Activated CD8-positive, alpha-beta T cell treated with anti-CD3 and anti-CD28 coated beads for 36 hours (primary cell): Measurements from ENCODE around the gene PPM1B. TPM values are rescaled to one million over a fixed set of nuclear protein-coding genes. Genes with fewer than 3 reads are reported as not detected.

ENCODE experiments used
- ATAC-seq: fragments of 200-7000 bp; cut with Tn5 transposase; one replicate; pipeline ENCODE4 v1.10.0; 2021; ENCODE audit warnings: mild to moderate bottlenecking, moderate library complexity
- CTCF ChIA-PET: fragments of 350-600 bp; sonication (Branson Sonifier 250); formaldehyde crosslinking; loops from one replicate; lab custom pipeline; 2021; ENCODE audit warnings: antibody characterized with exemption; lab: Charles Lee
- POLR2A ChIA-PET: fragments of 350-600 bp; sonication (Branson Sonifier 250); formaldehyde crosslinking; loops from one replicate; lab custom pipeline; 2021; ENCODE audit warnings: antibody characterized with exemption; lab: Charles Lee
- DNase-seq: peaks from one replicate; pipeline ENCODE4 v3.0.0-alpha.2; 2020
- H3K27ac Mint-ChIP-seq: one replicate; pipeline ENCODE4 v1.8.0; 2021; ENCODE audit warnings: mild to moderate bottlenecking, mixed read lengths
- H3K27me3 Mint-ChIP-seq: one replicate; pipeline ENCODE4 v1.8.0; 2021; ENCODE audit warnings: mixed read lengths
- H3K36me3 Mint-ChIP-seq: one replicate; pipeline ENCODE4 v1.8.0; 2021; ENCODE audit warnings: low read depth, mixed read lengths
- H3K4me1 Mint-ChIP-seq: one replicate; pipeline ENCODE4 v1.8.0; 2021; ENCODE audit warnings: low read depth, mixed read lengths
- H3K4me3 Mint-ChIP-seq: one replicate; pipeline ENCODE4 v1.8.0; 2021; ENCODE audit warnings: mild to moderate bottlenecking, moderate library complexity, mixed read lengths
- H3K9me3 Mint-ChIP-seq: one replicate; pipeline ENCODE4 v1.8.0; 2021; ENCODE audit warnings: mixed read lengths
- CTCF ChIP-seq: fragments of 200-600 bp; IDR thresholded peaks from one replicate; pipeline ENCODE4 v1.8.0; 2022; ENCODE audit warnings: antibody characterized with exemption, mild to moderate bottlenecking
- intact Hi-C: fragments of 100-400 bp; cut with micrococcal nuclease; formaldehyde crosslinking; loops from one replicate; pipeline ENCODE4 v1.10.0; 2022
- total RNA-seq, 2 experiments: library from RNA; stranded (reverse); gene quantifications; one replicate each; pipeline ENCODE4 v1.2.3, GENCODE V29; 2021

The PPM1B gene
- total RNA-seq, 2 experiments from 2014 or later: 37.1 to 40.7 TPM

DNA sequence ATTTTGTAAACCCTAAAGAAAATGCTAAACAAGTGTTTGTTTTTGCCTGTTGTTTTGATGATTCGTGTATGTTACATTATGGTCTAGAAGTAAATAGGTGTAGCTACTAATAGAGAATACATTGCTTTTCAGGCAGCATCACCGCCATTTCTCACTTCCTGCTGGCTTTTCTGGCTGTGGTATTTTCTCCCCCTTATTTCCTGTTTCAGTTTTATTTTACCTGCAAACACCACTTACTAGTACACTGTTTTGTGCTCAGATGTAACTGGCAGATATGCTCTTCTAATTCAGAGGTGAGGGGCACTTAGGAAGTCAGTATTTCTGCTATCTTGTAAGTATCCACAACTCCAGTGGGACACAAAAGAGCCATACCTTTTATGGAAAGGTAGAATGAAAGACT, 68.5 kb downstream of the PPM1B start:
- CTCF ChIA-PET: interaction anchor here (1.2 kb wide), 1 partner anchor 65 kb away, joined by 3 read pairs; no protein-coding TSS in a partner anchor
- H3K27ac Mint-ChIP-seq: peak overlapping the region; percentile 64
- H3K4me1 Mint-ChIP-seq: peaks cover 32% of the 10 kb centered on the region
- POLR2A ChIA-PET: no interaction called here
- no peaks in the 10 kb centered on the region for H3K27me3 Mint-ChIP-seq
- peaks cover 3% of the 10 kb centered on the region for H3K36me3 Mint-ChIP-seq
- intact Hi-C loops: no loop called here
- H3K4me3 Mint-ChIP-seq: no peak overlapping the region
- no peak for TF ChIP-seq CTCF
- H3K9me3 Mint-ChIP-seq: no peaks in the 10 kb centered on the region
- DNase-seq (peak; percentile 35), ATAC-seq (peak; percentile 86)

DNA sequence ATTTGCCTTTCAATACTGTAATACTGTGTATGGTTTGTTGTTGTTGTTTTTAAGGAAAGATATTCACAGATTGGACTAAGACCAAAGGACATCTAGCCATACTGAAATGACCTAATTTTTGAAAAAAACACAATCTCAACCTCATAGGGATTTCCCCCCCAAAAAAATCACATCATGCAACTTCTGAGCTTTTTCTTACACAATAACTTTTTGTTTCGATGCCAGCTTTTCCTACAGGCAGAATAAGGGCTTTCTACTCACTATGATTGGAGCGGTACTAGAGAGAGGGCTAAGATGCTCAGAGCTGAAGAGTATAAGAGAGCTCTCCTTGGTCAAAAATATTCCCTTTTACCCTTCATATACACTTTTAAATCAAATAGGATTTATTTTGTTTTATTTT, 74.2 kb downstream of the PPM1B start:
- peaks cover 18% of the 10 kb centered on the region for H3K4me1 Mint-ChIP-seq
- TF ChIP-seq CTCF: no peak
- intact Hi-C loops: loop anchor here (5.0 to 10.0 kb wide), 2 partner anchors 156 to 712 kb away; no protein-coding TSS in a partner anchor
- ChIA-PET CTCF (interaction anchor here (0.9 to 2.9 kb wide), 14 partner anchors 9 to 236 kb away, joined by 3 to 18 read pairs (median 4); partner anchors contain the start of gene PPM1B), POLR2A (interaction anchor here (1.2 kb wide), 1 partner anchor 118 kb away, joined by 4 read pairs; the partner anchor contains the start of genes CAMKMT and PREPL)
- H3K27me3 Mint-ChIP-seq: no peaks in the 10 kb centered on the region
- no peaks in the 10 kb centered on the region for H3K9me3 Mint-ChIP-seq
- no peak overlapping the region for H3K4me3 Mint-ChIP-seq
- H3K27ac Mint-ChIP-seq: no peak overlapping the region
- H3K36me3 Mint-ChIP-seq: no peaks in the 10 kb centered on the region
- no peak for ATAC-seq
- no peak for DNase-seq

- peak overlapping the region; percentile 73 for H3K4me3 Mint-ChIP-seq
- POLR2A ChIA-PET: interaction anchor here (0.6 kb wide), 1 partner anchor 17 kb away, joined by 3 read pairs; no protein-coding TSS in a partner anchor
- H3K4me1 Mint-ChIP-seq: peaks cover 16% of the 10 kb centered on the region
- CTCF ChIA-PET: interaction anchor here (0.6 to 2.9 kb wide), 16 partner anchors 12 to 235 kb away, joined by 3 to 19 read pairs (median 4); no protein-coding TSS in a partner anchor
- no peaks in the 10 kb centered on the region for H3K9me3 Mint-ChIP-seq
- H3K27me3 Mint-ChIP-seq: no peaks in the 10 kb centered on the region
- intact Hi-C loops: loop anchor here (5.0 to 10.0 kb wide), 2 partner anchors 157 to 710 kb away; no protein-coding TSS in a partner anchor
- DNase-seq (peak; percentile 67), ATAC-seq (peak; percentile 92)
- H3K36me3 Mint-ChIP-seq: no peaks in the 10 kb centered on the region
- peak; percentile 70 for TF ChIP-seq CTCF
- H3K27ac Mint-ChIP-seq: peak overlapping the region; percentile 71
Observed at GRCh38 chr2:44244135-44244871, 75.6 kb downstream of the PPM1B start.

GRCh38 chr2:44245083-44245861, 76.6 kb downstream of the PPM1B start:
- ChIA-PET CTCF (interaction anchor here (0.7 to 2.6 kb wide), 11 partner anchors 10 to 234 kb away, joined by 3 to 19 read pairs (median 3); no protein-coding TSS in a partner anchor), POLR2A (interaction anchor here (0.6 kb wide), 1 partner anchor 18 kb away, joined by 3 read pairs; no protein-coding TSS in a partner anchor)
- Mint-ChIP-seq H3K4me3 (no peak overlapping the region), H3K4me1 (peaks cover 15% of the 10 kb centered on the region), H3K27me3 (no peaks in the 10 kb centered on the region), H3K27ac (no peak overlapping the region), H3K36me3 (no peaks in the 10 kb centered on the region), H3K9me3 (no peaks in the 10 kb centered on the region)
- intact Hi-C loops: loop anchor here (10.0 kb wide), 1 partner anchor 710 kb away; no protein-coding TSS in a partner anchor
- ATAC-seq: no peak
- no peak for TF ChIP-seq CTCF
- DNase-seq: no peak
